Smooth muscle cell (in vitro differentiated cells): ENCODE measurements around the gene EHBP1L1. TPM values are rescaled to one million over a fixed set of nuclear protein-coding genes. Genes with fewer than 3 reads are reported as not detected.
A peak's percentile ranks its signal among the peaks of the same experiment; 100 is the strongest.

Source experiments
- DNase-seq: peaks from one replicate; lab custom pipeline; 2025; ENCODE audit not compliant: unreplicated experiment; lab: John Stamatoyannopoulos, UW
- H2AFZ ChIP-seq: fragments of 200-600 bp; sonication (generic); 2 replicates; pipeline ENCODE4 v1.6.0; 2016; ENCODE audit warnings: antibody characterized with exemption, low read depth, mild to moderate bottlenecking
- H3F3A ChIP-seq: fragments of 200-600 bp; sonication (generic); 2 replicates; pipeline ENCODE4 v1.6.0; 2017; ENCODE audit warnings: antibody characterized with exemption, low read depth
- H3K27ac ChIP-seq: fragments of 200-600 bp; sonication (generic); 2 replicates; pipeline ENCODE4 v1.5.1; 2016; ENCODE audit warnings: low read depth, mild to moderate bottlenecking
- H3K27me3 ChIP-seq: fragments of 200-600 bp; sonication (generic); 2 replicates; pipeline ENCODE4 v1.6.1; 2016; ENCODE audit warnings: low read depth, mild to moderate bottlenecking
- H3K36me3 ChIP-seq: fragments of 200-600 bp; sonication (generic); 2 replicates; pipeline ENCODE4 v1.5.1; 2016; ENCODE audit warnings: low read depth
- H3K4me1 ChIP-seq: fragments of 200-600 bp; sonication (generic); 2 replicates; pipeline ENCODE4 v1.5.1; 2016; ENCODE audit warnings: low read depth
- H3K4me2 ChIP-seq: fragments of 200-600 bp; sonication (generic); 2 replicates; pipeline ENCODE4 v1.6.0; 2016; ENCODE audit warnings: mild to moderate bottlenecking
- H3K4me3 ChIP-seq: fragments of 200-600 bp; sonication (generic); 2 replicates; pipeline ENCODE4 v1.5.1; 2016; ENCODE audit warnings: mild to moderate bottlenecking
- H3K79me2 ChIP-seq: fragments of 200-600 bp; sonication (generic); 2 replicates; pipeline ENCODE4 v1.6.0; 2016; ENCODE audit warnings: low read depth, mild to moderate bottlenecking
- H3K9ac ChIP-seq: fragments of 200-600 bp; sonication (generic); 2 replicates; pipeline ENCODE4 v1.6.0; 2016; ENCODE audit warnings: low read depth
- H3K9me3 ChIP-seq: fragments of 200-600 bp; sonication (generic); replicated peaks from 2 replicates; pipeline ENCODE4 v1.5.1; 2016; ENCODE audit warnings: low read depth
- H4K20me1 ChIP-seq: fragments of 200-600 bp; sonication (generic); 2 replicates; pipeline ENCODE4 v1.6.0; 2016; ENCODE audit warnings: low read depth
- WGBS: methylation state at CpG from one replicate; pipeline ENCODE4 v1.1.7; 2016; ENCODE audit warnings: low lambda C conversion rate; 5-methylcytosine and 5-hydroxymethylcytosine counted together
- polyA plus RNA-seq: library from polyadenylated mRNA; unstranded; fragments of >200 nt; fragmentation: Nextera tagmentation; extraction: Ambion mirVana; gene quantifications from 2 replicates; pipeline ENCODE4 v1.2.1, GENCODE V29; 2016
- total RNA-seq: library from RNA; depleted of rRNA; stranded (reverse); fragments of >200 nt; gene quantifications from 2 replicates; pipeline ENCODE4 v1.2.3, GENCODE V29; 2014
- TF ChIP-seq, protein P1 (sequence below): fragments of 200-600 bp; sonication (generic); IDR thresholded peaks from 2 replicates; pipeline ENCODE4 v1.5.1; 2017; ENCODE audit warnings: borderline replicate concordance, mild to moderate bottlenecking, antibody characterized with exemption; ENCODE audit not compliant: insufficient read depth, poor library complexity, severe bottlenecking

EHBP1L1 gene
- total and polyA plus RNA-seq, 2 experiments from 2014 or later, result 5.1 to 29.5 TPM

DNA sequence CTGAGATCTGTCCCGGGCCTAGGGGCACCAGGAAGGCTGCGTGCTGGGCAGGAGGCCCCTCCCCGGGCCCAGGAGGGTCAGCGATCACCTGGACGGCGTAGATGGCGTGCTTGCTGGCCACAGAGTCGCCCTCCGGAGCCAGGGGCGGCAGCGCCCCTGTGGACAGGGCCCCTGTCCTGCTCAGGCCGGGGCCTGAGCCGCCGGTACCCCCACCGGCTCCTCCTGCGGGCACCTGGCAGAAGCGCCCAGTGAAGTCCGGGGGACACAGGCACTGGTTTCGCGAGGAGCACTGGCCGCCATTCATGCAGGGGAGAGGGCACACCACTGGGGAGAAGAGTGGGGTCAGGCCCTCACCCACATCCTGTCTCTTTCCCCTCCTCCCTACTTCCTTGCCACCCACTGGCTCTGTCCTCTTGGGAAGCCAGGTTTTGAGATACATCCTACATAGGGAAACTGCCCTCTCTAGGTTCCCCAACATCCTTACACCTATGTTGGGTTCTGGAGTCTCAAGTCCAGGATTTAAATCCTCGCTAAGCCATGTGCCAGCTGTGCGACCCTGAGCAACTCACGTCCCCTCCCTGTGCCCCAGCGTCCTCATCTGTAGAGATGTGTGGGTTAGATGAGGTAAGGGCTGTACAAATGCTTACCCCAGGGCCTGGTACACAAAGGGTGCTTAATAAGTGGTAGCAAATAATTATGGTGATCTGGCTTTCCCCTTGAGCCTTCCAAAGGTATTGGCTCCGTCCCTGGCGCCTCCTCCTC lies 21.6 kb upstream of the EHBP1L1 start:
- no peaks in the 10 kb centered on the region for H3K27me3 ChIP-seq
- H3K4me1 ChIP-seq, result peaks cover 16% of the 10 kb centered on the region
- H3K4me2 ChIP-seq, result no peak overlapping the region
- H3K9ac ChIP-seq, result no peak overlapping the region
- H3F3A ChIP-seq, result peaks cover 17% of the 10 kb centered on the region
- no peaks in the 10 kb centered on the region for H3K36me3 ChIP-seq
- TF ChIP-seq, protein P1, sequence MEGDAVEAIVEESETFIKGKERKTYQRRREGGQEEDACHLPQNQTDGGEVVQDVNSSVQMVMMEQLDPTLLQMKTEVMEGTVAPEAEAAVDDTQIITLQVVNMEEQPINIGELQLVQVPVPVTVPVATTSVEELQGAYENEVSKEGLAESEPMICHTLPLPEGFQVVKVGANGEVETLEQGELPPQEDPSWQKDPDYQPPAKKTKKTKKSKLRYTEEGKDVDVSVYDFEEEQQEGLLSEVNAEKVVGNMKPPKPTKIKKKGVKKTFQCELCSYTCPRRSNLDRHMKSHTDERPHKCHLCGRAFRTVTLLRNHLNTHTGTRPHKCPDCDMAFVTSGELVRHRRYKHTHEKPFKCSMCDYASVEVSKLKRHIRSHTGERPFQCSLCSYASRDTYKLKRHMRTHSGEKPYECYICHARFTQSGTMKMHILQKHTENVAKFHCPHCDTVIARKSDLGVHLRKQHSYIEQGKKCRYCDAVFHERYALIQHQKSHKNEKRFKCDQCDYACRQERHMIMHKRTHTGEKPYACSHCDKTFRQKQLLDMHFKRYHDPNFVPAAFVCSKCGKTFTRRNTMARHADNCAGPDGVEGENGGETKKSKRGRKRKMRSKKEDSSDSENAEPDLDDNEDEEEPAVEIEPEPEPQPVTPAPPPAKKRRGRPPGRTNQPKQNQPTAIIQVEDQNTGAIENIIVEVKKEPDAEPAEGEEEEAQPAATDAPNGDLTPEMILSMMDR, result no peak
- H4K20me1 ChIP-seq, result peaks cover 10% of the 10 kb centered on the region
- H3K9me3 ChIP-seq, result no peaks in the 10 kb centered on the region
- H3K79me2 ChIP-seq, result peaks cover 5% of the 10 kb centered on the region
- H3K27ac ChIP-seq, result no peak overlapping the region
- 78% methylated on average over 27 of the region's 27 CpGs for WGBS
- DNase-seq, result no peak
- H3K4me3 ChIP-seq, result no peak overlapping the region
- H2AFZ ChIP-seq, result no peak overlapping the region

- WGBS, result 95% methylated on average over 4 of the region's 4 CpGs
- H3K9me3 ChIP-seq, result no peaks in the 10 kb centered on the region
- H3K27me3 ChIP-seq, result no peaks in the 10 kb centered on the region
- no peak for DNase-seq
- peaks cover 5% of the 10 kb centered on the region for H3K79me2 ChIP-seq
- peaks cover 16% of the 10 kb centered on the region for H3K4me1 ChIP-seq
- no peak overlapping the region for H2AFZ ChIP-seq
- no peak overlapping the region for H3K27ac ChIP-seq
- no peak overlapping the region for H3K9ac ChIP-seq
- H4K20me1 ChIP-seq, result peaks cover 10% of the 10 kb centered on the region
- H3F3A ChIP-seq, result peaks cover 24% of the 10 kb centered on the region
- no peak overlapping the region for H3K4me2 ChIP-seq
- H3K4me3 ChIP-seq, result no peak overlapping the region
- no peaks in the 10 kb centered on the region for H3K36me3 ChIP-seq
- TF ChIP-seq, protein P1, result no peak
Observed at GRCh38 chr11:65554842-65555430, 20.9 kb upstream of the EHBP1L1 start.

GRCh38 chr11:65555693-65556231 lies 20.1 kb upstream of the EHBP1L1 start:
- Histone ChIP-seq H3K4me1 (peaks cover 16% of the 10 kb centered on the region), H3K9ac (no peak overlapping the region), H4K20me1 (peaks cover 10% of the 10 kb centered on the region), H3K27ac (no peak overlapping the region), H3K9me3 (no peaks in the 10 kb centered on the region), H2AFZ (no peak overlapping the region), H3K4me2 (peak overlapping the region; percentile 54), H3K79me2 (peaks cover 5% of the 10 kb centered on the region), H3K36me3 (no peaks in the 10 kb centered on the region), H3K27me3 (no peaks in the 10 kb centered on the region), H3K4me3 (no peak overlapping the region), H3F3A (peaks cover 30% of the 10 kb centered on the region)
- 34% methylated on average over 6 of the region's 6 CpGs for WGBS
- TF ChIP-seq, protein P1, result no peak
- no peak for DNase-seq
